AG10803 (cell line): Measurements from ENCODE around the gene VEPH1.

Source experiments
- DNase-seq: peaks from one replicate; pipeline ENCODE4 v3.0.0; 2010; ENCODE audit warnings: low read depth
- H3K4me3 ChIP-seq: 2 replicates; pipeline ENCODE4 v1.5.1; 2011; ENCODE audit warnings: mild to moderate bottlenecking, low read length, control low read depth
- CTCF ChIP-seq: conservative IDR thresholded peaks from 2 replicates; pipeline ENCODE4 v1.5.1; 2011; ENCODE audit warnings: mild to moderate bottlenecking, low read length, control low read depth, inconsistent platforms

Gene VEPH1

DNA sequence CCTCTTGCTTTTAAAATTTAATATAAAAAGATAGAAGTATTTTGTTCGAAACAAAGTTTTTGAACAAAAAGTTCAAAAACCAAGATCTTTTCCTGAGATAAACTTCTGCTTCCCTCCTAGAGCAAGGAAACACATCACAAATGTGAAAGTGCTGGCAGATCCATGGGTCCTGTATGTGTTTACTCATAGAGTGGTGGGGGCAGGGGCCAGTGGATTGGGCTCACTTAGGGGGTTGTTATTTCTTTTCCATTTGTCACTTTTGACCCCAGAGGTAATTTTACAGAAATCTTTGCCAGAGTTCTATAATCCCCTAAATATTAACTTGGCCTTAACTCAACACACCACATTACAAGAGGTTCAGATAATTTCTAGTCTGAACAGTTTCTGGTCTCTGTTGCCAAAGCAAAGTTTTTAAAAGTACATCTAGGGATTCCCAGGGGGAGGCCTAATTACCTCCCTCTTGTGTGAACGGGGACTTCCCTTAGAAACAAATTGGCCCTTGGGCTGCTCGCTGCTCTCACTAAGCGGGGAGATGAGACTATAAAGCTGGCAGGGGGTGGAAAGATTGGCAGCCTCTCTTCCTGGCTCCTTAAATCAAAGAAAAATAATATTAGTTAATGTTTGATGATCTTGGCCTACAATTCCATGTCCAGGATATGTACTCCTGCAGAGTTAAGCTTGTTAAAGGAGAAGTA, 133.3 kb downstream of the VEPH1 start:
- H3K4me3 ChIP-seq: no peak overlapping the region
- no peak for TF ChIP-seq CTCF
- no peak for DNase-seq

GRCh38 chr3:157368171-157368570, 135.0 kb downstream of the VEPH1 start:
- TF ChIP-seq CTCF: no peak
- no peak overlapping the region for H3K4me3 ChIP-seq
- DNase-seq: no peak

DNA sequence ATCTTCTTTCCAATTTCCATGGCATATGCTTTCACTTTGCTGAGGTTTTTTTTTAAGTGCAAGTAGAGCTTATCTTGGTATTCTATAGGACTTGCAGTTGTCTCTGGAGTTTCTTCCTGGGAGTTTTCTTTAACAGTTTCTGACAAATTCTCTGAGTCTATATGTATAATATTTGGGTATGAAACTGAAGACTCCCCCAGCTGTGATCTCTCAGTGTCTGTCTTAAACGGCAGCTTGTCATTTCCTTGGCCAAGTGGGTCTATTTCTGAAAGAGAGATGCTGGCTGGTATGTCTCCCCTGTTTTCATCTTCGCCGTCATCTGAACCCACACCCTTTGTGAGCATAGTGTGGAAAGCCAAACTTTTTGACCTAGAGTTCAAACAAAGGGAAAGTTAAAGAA, 139.8 kb downstream of the VEPH1 start:
- DNase-seq: no peak
- no peak overlapping the region for H3K4me3 ChIP-seq
- TF ChIP-seq CTCF: no peak

DNA sequence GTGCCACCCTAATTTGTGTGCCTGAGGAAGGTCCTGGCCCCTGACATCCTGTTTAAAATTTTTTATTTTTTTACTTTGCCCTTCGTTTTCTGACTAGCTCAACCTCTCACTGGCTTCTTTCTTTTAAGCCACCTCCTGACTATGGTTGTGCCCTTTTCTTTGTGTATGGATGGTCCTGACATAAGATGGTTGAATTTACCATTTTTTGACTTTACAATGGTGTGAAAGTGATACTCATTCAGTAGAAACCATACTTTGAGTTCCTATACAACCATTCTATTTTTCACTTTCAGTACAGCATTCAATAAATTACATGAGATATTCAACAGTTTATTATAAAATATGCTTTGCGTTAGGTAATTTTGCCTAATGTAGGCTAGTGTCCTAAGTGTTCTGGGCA, 140.9 kb downstream of the VEPH1 start:
- no peak overlapping the region for H3K4me3 ChIP-seq
- no peak for TF ChIP-seq CTCF
- no peak for DNase-seq

DNA sequence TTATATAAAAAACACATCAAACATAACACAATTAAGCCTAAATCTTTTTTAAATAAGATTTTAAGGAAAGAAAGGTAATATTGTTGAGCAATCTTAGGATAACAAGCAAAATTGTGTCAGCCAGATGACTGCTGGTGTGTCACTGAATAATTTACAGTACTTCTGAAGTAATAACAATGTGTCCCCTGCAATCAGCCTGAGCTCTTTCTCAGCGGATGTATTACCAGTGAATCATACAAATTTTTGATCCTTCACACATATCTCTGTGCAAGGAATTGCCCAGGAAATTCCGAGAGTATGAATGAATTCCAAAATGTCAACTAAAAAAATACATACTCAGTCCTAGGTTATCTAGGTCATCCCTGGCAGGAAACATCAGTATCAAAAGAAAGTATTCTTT, 143.2 kb downstream of the VEPH1 start:
- DNase-seq: peak; percentile 92
- TF ChIP-seq CTCF: no peak
- no peak overlapping the region for H3K4me3 ChIP-seq

- no peak overlapping the region for H3K4me3 ChIP-seq
- no peak for TF ChIP-seq CTCF
- DNase-seq: no peak
These were observed 146.7 kb downstream of the VEPH1 start for GRCh38 chr3:157356541-157356940.

DNA sequence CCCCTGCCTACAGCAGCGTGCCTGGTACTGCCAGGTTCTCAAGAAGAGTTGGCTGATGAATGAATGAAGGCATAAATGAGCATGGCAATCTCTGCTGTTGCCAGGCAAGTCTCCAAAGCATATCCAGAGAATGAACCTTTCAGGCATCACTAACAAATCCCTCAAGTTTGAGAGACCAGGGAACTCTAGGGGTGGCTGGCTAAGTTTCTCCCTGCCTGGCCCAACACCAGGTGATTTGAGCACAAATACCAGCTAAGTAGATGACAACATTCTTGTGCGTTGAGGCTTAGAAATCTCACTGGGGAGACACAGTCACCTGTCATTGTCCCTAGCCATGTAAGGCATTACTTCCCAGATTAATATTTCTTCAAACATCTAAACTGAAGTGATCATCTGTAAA, 147.9 kb downstream of the VEPH1 start:
- DNase-seq: no peak
- no peak overlapping the region for H3K4me3 ChIP-seq
- TF ChIP-seq CTCF: no peak
